ENCODE measurements around the gene MYO1G.
A peak's percentile ranks its signal among the peaks of the same experiment; 100 is the strongest.
"Not testable (repeated sequence)": the region's sequence is repeated elsewhere in the genome, so short reads cannot be mapped to it uniquely, and the experiment has no call there.

MYO1G gene

DNA sequence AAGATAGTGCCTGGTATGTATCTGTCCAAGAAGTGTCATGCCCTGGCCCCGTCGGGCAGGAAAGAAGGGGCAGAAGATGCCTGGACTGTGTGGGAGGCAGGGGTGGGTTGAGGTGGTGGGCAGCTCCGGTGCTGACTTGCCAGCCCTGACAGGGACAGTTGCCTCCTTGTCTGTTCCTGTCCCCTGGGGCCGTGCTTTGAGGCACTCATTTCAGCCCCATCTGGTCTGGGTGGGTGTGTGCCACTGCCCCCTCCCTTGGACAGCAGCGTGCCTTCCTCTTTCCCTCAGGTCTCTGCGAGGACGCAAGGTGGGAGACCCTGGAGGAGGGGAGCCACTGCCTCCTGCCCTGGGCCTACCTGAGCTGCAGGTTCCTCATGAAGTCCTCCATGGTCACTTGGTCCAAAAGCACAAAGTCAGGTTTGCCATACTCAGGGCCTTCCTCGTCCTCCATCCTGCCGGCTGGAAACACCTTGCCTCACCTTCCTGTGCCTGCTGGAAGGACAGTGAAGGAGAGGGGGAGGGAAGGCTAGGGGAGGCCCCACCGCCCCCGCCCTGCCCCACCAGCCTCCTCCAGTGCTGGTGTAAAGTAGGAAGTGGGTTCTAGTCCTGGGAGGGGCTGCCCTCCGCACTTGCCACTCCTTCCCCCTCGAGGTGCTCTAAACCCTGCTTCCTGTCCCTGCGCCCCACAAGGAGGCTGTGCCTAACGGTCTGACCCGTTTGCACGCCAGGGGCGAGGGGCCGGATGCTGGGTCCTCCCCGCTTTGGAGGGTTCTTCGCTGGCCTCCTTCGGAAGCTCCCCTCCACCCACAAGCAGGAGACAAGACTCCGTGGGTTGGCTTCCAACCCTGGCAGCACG is at the start of gene MYO1G:
Gene MYO1G (minus strand): TSS at position 505 of the 856 bp plus-strand sequence. CDS start 54 bp downstream, at position 451.
- peak; percentile 74 for DNase-seq

DNA sequence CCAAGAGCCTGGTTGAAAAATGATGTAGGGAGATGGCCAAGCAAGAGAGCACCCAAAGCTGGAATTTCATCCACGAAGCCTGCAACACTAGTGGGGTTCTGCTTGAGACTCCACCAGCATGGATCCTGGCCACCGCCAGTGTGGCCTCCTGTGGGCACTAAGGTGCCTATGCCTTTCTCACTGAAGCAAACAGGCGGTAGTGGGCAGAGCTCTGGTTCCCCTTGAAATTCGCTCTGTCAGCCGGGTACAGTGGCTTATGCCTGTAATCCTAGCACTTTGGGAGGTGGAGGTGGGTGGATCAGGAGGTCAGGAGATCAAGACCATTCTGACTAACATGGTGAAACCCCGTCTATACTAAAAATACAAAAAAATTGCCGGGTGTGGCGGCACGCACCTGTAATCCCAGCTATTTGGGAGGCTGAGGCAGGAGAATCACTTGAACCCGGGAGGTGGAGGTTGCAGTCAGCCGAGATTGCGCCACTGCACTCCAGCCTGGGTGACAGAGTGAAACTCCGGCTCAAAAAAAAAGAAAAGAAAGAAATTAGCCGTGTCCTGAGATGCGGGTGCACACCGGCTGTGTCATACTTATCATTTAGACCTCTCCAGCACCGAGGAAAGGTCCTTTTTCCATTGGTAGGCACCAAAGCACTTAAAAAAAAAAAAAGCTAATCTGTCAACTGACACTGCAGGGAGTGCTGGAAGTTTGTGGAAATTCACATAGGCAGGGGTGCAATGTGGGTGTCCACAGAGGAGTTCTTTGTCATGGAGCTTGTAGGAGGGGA is 49.5 kb upstream of the MYO1G start:
- no peak for DNase-seq

- DNase-seq = no peak
Measured at GRCh38 chr7:45027774-45028114, 48.9 kb upstream of the MYO1G start.

DNA sequence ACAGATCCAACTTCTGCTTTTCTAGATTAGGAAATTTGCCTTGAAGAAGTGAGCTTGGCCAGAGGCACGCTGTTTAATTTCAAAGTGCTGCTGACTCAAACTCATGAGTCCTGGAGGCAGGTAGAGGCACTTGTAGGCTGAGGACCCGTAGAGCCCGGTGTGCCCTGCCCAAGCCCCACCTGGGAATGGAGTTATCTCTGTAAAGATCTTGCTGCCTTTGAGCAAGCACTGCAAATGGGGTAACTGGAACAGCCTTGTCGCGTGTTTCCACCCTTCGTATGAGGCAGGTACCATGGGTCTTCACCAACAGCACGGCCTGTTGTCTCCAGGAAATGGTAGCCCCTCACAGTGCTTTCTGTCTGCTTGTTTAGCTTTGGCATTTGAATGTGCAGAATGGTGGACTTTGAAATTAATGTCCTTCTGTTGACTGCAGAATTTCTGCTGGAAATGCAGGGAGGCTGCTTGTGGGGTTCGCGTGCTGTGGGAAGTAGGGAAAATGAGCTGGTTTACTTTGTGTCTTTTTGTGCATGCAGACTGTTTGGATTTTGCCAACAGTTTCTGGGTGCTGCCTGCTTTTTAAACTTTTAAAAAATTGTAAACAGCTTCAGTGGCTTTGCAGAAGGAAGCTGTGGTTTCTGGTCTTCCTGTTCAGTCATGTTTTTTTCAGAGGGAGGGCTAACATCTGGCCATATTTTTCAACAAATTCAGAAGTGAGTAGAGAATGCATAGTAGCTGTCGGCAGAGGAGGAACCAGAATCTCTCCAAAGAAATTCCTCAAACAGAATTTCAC is 48.4 kb upstream of the MYO1G start:
- DNase-seq = peak; percentile 75

GRCh38 chr7:45026013-45026412 is 47.2 kb upstream of the MYO1G start:
- no peak for DNase-seq

- DNase-seq = not testable (repeated sequence)
Measured at GRCh38 chr7:45025473-45025872, 46.7 kb upstream of the MYO1G start.

- DNase-seq = no peak
Measured at GRCh38 chr7:45024126-45024744, 45.4 kb upstream of the MYO1G start.

GRCh38 chr7:45021604-45022296 is 42.9 kb upstream of the MYO1G start:
- DNase-seq = no peak

GRCh38 chr7:45020915-45021314 is 42.1 kb upstream of the MYO1G start:
- DNase-seq = no peak

GRCh38 chr7:45017253-45017652 is 38.4 kb upstream of the MYO1G start:
- no peak for DNase-seq

GRCh38 chr7:45015313-45015712 is 36.5 kb upstream of the MYO1G start:
- no peak for DNase-seq

GRCh38 chr7:45013465-45013967 is 34.7 kb upstream of the MYO1G start:
- DNase-seq = no peak

GRCh38 chr7:45007571-45008328 is 28.9 kb upstream of the MYO1G start:
- DNase-seq = no peak

- no peak for DNase-seq
Measured at GRCh38 chr7:45007106-45007505, 28.3 kb upstream of the MYO1G start.

DNA sequence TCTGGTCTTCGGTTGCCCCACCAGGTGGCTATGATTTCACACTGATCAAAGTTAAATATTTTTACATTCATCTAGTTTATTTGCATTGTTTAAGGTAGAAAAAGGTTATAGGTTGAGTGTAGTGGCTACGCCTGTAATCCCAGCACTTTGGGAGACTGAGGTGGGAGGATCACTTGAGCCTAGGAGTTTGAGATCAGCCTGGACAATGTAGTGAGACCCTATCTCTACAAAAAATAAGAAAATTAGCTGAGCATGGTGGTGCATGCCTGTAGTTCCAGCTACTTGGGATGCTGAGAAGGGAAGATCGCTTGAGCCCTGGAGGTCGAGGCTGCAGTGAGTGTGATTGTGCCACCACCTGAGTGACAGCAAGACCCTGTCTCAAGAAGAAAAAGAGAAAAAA is 25.0 kb upstream of the MYO1G start:
- DNase-seq = no peak

- DNase-seq = no peak
Measured at GRCh38 chr7:45001826-45002225, 23.0 kb upstream of the MYO1G start.

- DNase-seq = no peak
Measured at GRCh38 chr7:45001138-45001694, 22.4 kb upstream of the MYO1G start.

GRCh38 chr7:45000093-45001032 is 21.5 kb upstream of the MYO1G start, which contains the start of gene CCM2:
CCM2 (plus strand) TSS chr7:45000201; CDS start chr7:45000334, 133 bp downstream.
- no peak for DNase-seq

DNA sequence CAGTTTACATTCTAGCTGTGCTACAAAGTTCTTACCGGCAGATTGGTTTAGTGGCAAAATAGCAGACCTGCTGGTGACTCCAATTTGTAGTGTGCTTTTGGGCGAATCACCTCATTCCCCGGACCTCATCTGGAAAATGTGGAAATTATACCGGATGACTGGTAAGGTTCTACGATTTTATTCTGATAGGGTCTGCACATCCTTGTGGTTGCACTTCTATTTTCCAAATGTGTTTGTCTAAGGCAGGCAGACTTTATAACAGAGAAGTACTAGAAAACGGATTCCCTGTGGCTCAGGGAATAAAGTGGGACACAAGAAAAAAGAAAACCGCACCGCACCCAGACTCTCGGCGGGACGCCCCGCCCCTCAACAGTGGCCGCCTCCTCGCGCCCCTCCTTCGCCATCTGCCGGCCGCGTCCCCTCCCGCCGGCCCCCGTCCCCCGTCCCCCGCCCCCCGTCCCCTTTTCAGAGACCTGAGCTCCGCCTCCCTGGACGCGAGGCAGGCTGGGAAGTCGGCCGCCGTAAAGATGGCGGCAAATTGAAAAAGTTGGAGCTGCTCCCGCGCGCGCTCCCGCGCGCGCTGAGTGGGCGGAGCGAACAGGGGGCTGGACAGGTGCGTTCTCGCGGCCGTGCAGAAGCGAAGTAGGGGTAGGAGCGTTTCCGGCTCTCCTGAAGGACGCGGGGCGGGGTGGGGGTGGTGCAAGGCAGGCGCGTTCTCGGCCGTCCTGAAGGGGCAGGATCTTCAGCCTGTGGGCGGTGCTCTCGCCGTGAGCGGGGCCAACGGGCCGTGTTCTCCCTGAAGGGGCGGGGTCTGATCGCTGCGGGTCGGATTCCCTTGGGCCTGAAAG is 20.7 kb upstream of the MYO1G start:
- DNase-seq = peak; percentile 84
